PC-3 (cell line): ENCODE results near the gene ATF7.

Experiments
- EZH2 ChIP-seq: fragments of 300-600 bp; sonication (generic); IDR thresholded peaks from one replicate; pipeline ENCODE4 v1.6.1; 2017; ENCODE audit warnings: antibody characterized with exemption, mild to moderate bottlenecking, low read length; ENCODE audit not compliant: unreplicated experiment
- EZH2phosphoT487 ChIP-seq: fragments of 300-600 bp; sonication (generic); IDR thresholded peaks from 2 replicates; pipeline ENCODE4 v1.6.1; 2018; ENCODE audit warnings: mild to moderate bottlenecking, antibody characterized with exemption, low read length, borderline replicate concordance
- TF ChIP-seq, protein P1 (sequence below): fragments of 300-600 bp; sonication (generic); conservative IDR thresholded peaks from 2 replicates; pipeline ENCODE4 v1.5.1; 2017; ENCODE audit warnings: antibody characterized with exemption, low read depth, mild to moderate bottlenecking, low read length

DNA sequence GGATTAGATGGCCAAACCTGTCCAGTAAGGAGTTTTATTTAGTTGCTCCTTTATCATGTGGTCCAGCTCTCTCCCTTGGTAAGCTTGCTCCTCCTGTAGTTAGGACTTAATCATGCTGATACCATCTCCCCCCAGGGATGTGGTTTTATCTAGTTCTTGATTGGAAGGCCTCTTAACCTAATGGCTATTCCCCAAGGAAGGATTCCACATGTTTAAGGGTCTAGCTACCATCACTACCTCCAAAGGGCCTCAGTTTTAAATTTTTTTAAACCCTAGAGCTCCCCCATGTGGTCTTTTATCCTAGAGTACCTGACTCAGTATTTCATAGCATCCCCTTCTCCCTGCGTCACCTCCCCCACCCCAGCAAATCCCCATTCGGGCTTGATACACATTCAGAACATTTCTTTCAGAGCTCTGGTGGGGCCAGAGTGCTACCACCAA is 149.4 kb downstream of the ATF7 start:
- TF ChIP-seq, protein P1, sequence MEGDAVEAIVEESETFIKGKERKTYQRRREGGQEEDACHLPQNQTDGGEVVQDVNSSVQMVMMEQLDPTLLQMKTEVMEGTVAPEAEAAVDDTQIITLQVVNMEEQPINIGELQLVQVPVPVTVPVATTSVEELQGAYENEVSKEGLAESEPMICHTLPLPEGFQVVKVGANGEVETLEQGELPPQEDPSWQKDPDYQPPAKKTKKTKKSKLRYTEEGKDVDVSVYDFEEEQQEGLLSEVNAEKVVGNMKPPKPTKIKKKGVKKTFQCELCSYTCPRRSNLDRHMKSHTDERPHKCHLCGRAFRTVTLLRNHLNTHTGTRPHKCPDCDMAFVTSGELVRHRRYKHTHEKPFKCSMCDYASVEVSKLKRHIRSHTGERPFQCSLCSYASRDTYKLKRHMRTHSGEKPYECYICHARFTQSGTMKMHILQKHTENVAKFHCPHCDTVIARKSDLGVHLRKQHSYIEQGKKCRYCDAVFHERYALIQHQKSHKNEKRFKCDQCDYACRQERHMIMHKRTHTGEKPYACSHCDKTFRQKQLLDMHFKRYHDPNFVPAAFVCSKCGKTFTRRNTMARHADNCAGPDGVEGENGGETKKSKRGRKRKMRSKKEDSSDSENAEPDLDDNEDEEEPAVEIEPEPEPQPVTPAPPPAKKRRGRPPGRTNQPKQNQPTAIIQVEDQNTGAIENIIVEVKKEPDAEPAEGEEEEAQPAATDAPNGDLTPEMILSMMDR, result peak; percentile 61
- no peak for TF ChIP-seq EZH2
- no peak for TF ChIP-seq EZH2phosphoT487
